Stomach (tissue), 9 donors: Measurements from ENCODE around the gene GALNS. TPM values are rescaled to one million over a fixed set of nuclear protein-coding genes. Genes with fewer than 3 reads are reported as not detected.

ENCODE experiments used
- DNase-seq, 2 donors: peaks; one replicate each; pipeline versions ENCODE4 v3.0.0 to v3.0.0-alpha.2; 2013 to 2019
- H3K27ac ChIP-seq, 5 donors: fragments of 200-600 bp in 4 of 5; sonication (generic) in 4 of 5; one replicate each; pipeline ENCODE4 v1.5.1; 2013 to 2019; ENCODE audit warnings: mild to moderate bottlenecking in 1 of 5, moderate library complexity in 1 of 5
- H3K27me3 ChIP-seq, 3 donors: fragments of 200-600 bp; sonication (generic); one replicate each; pipeline ENCODE4 v1.5.1; 2017 to 2019; ENCODE audit warnings: mixed run types in 1 of 3
- H3K36me3 ChIP-seq, 4 donors: fragments of 200-600 bp; sonication (generic); 1 replicate in 3 of 4; 2 replicates in 1 of 4; pipeline ENCODE4 v1.5.1; 2016 to 2019
- H3K4me1 ChIP-seq, 4 donors: fragments of 200-600 bp; sonication (generic); one replicate each; pipeline ENCODE4 v1.5.1; 2016 to 2019
- H3K4me3 ChIP-seq, 4 donors: fragments of 200-600 bp; sonication (generic) in 3 of 4; one replicate each; pipeline ENCODE4 v1.5.1; 2016 to 2019; ENCODE audit warnings: mild to moderate bottlenecking in 1 of 4
- H3K9me3 ChIP-seq, 4 donors: fragments of 200-600 bp; sonication (generic); one replicate each; pipeline ENCODE4 v1.5.1; 2016 to 2019
- EP300 ChIP-seq: sonication (generic); formaldehyde crosslinking; IDR thresholded peaks from one replicate; pipeline ENCODE4 v1.6.1; 2017; ENCODE audit warnings: antibody characterized with exemption
- POLR2A ChIP-seq, 4 donors: fragments of 450-650 bp; IDR thresholded peaks; one replicate each; pipeline ENCODE4 v1.6.1; 2016; ENCODE audit warnings: antibody characterized with exemption in 4 of 4, control low read depth in 2 of 4, mild to moderate bottlenecking in 1 of 4, moderate library complexity in 1 of 4
- POLR2AphosphoS5 ChIP-seq, 3 donors: sonication (generic); formaldehyde crosslinking; IDR thresholded peaks; one replicate each; pipeline ENCODE4 v1.6.1; 2016; ENCODE audit warnings: antibody characterized with exemption in 3 of 3
- WGBS, 5 donors: extraction: QIAGEN DNeasy Blood & Tissue Kit in 3 of 5; methylation state at CpG; one replicate each; pipeline versions ENCODE4 v1.1.5 to v1.1.7; 2013 to 2018; 5-methylcytosine and 5-hydroxymethylcytosine counted together
- intact Hi-C: fragments of 100-400 bp; cut with DNase I; formaldehyde crosslinking; loops from one replicate; pipeline ENCODE4 v1.15.1; 2023; ENCODE audit warnings: low total_unique reads
- polyA plus RNA-seq, 3 donors: library from polyadenylated mRNA; stranded (reverse); fragments of 200-250 nt; gene quantifications; one replicate each; pipeline ENCODE4 v1.2.3, GENCODE V29; 2013
- total RNA-seq, 5 donors: library from RNA; depleted of rRNA; stranded (reverse); fragments of >200 nt; gene quantifications; one replicate each; pipeline versions ENCODE4 v1.1.0 to v1.2.3, GENCODE V29; 2014 to 2016
- TF ChIP-seq, protein P1 (sequence below), 7 experiments: fragments of 450-650 bp in 4 of 7; fragments of 200-600 bp in 3 of 7; sonication (generic) in 3 of 7; IDR thresholded peaks; one replicate each; pipeline ENCODE4 v1.5.1; 2016 to 2019; ENCODE audit warnings: antibody characterized with exemption in 7 of 7, control low read depth in 2 of 7, mild to moderate bottlenecking in 1 of 7
- donor health status: healthy with polysubstance abuse.
- donor health status: Bipolar disorder and iron deficiency.
- donor health status: healthy.

The GALNS gene
- total and polyA plus RNA-seq, 8 donors: 8.6 to 110 (median 28.2) TPM

DNA sequence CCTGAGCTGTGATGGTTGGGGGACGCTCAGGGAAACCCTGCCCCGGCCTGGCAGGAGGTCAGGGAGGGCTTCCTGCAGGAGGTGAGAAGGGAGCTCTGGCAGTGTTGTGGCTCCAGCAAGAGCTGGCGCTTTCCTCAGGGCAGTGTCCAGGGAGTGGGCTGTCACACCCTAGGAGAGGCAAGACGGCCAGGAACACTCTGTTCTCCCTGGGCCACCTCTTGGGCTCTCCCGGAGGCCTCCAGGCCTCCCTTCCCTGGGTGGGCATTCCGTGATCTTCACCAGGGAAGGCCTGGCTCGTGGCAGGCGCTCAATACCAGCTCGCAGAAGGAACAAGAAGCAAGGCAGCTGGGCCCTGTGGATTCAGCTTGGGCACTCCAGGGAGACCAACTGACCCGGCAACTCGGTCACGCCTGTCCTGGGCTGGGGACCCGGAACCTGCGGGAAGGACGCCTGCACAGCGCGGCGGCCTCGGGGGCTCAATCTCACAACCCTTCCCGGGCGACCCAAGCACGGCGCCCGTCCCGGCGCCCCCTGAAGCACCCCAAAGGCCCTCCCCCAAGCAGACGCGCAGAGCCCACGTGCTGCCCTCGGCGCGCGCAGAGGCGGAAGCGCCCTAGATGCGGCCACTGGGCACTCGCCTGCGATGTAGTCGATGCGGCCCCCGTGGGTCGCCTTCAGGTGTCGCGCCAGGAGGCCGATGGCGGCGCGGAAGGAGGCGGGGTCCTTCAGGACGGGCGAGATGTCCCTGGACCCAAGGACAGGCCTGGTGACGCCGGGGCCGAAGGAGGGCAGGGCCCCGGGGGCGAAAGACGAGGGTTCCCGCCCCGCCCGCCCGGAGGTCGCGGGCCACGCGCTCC, 45.6 kb downstream of the GALNS start:
- peak overlapping the region; percentile 87 to 97 (median 93) for H3K27ac ChIP-seq
- peaks cover 28 to 48% (median 42%) of the 10 kb centered on the region in 4 donors for H3K4me1 ChIP-seq
- peak overlapping the region; percentile 73 to 93 (median 79) for H3K4me3 ChIP-seq
- no peaks in the 10 kb centered on the region for H3K9me3 ChIP-seq
- H3K36me3 ChIP-seq: peaks cover 9 to 32% (median 27%) of the 10 kb centered on the region in 4 donors
- WGBS, 5 donors: 0 to 2% (median 1%) methylated on average over 29 to 65 of the region's 65 CpGs
- TF ChIP-seq POLR2A (IDR thresholded peaks at IDR 0.05): peak in 2 of 4 donors; percentile 16 to 51
- peak; percentile 72 to 97 (median 74) for TF ChIP-seq POLR2AphosphoS5 (IDR thresholded peaks at IDR 0.05)
- no peak for TF ChIP-seq EP300
- TF ChIP-seq, protein P1, sequence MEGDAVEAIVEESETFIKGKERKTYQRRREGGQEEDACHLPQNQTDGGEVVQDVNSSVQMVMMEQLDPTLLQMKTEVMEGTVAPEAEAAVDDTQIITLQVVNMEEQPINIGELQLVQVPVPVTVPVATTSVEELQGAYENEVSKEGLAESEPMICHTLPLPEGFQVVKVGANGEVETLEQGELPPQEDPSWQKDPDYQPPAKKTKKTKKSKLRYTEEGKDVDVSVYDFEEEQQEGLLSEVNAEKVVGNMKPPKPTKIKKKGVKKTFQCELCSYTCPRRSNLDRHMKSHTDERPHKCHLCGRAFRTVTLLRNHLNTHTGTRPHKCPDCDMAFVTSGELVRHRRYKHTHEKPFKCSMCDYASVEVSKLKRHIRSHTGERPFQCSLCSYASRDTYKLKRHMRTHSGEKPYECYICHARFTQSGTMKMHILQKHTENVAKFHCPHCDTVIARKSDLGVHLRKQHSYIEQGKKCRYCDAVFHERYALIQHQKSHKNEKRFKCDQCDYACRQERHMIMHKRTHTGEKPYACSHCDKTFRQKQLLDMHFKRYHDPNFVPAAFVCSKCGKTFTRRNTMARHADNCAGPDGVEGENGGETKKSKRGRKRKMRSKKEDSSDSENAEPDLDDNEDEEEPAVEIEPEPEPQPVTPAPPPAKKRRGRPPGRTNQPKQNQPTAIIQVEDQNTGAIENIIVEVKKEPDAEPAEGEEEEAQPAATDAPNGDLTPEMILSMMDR (IDR thresholded peaks at IDR 0.05): no peak
- intact Hi-C loops: no loop called here
- no peaks in the 10 kb centered on the region for H3K27me3 ChIP-seq
- DNase-seq: peak; percentile 72 to 96

DNA sequence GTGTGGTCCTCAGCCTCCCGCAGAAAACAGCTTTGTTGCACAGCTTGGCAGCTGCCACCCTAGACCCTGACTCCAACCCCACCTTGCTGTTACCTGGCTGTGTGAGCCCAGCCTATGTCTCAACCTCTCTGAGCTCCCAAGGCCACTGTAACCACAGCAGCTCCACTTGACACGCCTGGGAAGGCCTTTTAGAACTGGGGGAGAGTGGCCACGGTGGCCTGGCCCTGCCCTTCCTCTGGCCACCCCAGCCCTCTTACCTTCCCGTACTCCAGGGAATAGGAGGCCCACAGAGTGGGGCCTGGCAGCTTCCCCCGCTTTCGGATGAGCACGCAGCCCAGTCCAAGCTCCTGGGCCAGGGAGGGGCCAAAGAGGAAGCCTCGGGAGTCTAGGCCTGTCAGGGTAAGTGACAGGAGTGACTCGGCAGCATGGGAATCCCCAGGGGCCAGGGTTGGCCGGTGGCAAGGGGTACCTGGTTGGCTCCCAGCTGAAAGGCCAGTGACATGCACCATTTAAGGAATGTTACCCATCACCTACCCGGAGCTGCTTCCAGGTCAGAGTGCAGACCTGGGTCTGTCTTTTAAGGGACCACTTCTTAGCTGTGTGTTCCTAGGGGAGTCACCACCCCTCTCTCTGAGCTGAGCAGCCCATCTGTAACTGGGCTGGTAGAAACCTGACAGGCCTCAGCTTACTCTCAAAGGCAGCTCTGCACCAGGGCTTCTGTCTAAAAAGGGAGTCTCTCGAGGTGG, 46.4 kb downstream of the GALNS start:
- H3K27ac ChIP-seq: peak overlapping the region in 4 of 5 donors; percentile 87 to 97 (median 94)
- H3K4me1 ChIP-seq: peaks cover 28 to 44% (median 40%) of the 10 kb centered on the region in 4 donors
- H3K9me3 ChIP-seq: no peaks in the 10 kb centered on the region
- no peak for DNase-seq
- WGBS, 5 donors: 21 to 30% (median 25%) methylated on average over 11 to 12 of the region's 12 CpGs
- H3K27me3 ChIP-seq: no peaks in the 10 kb centered on the region
- TF ChIP-seq, protein P1 (IDR thresholded peaks at IDR 0.05): no peak
- TF ChIP-seq POLR2A (IDR thresholded peaks at IDR 0.05): no peak
- H3K36me3 ChIP-seq: peaks cover 9 to 32% (median 27%) of the 10 kb centered on the region in 4 donors
- H3K4me3 ChIP-seq: peak overlapping the region; percentile 73 to 93 (median 79)
- intact Hi-C loops: no loop called here

DNA sequence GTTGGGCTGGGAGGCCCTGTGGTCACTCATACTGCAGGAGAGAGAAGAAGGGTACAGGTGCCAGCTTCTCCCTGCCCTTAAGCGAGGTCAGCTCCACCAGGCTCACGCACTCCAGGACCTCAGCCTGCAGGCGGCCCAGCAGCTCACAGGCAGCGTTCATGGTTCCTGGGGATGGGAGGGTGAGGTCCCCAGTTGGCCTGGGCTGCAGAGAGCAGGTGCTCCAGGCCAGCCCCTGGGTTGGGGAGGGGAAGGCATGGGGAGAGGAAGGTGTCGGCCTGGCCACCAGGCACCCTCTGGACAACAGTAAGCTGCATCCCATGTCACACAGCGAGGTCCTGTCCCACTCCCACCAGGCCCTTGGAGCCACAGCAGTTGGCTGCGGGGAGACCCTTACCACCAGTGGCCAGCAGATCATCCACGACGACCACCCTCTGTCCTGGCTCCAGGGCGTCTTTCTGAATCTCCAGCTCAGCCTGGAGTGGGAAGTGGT, 47.0 kb downstream of the GALNS start:
- intact Hi-C loops: no loop called here
- peak overlapping the region in 2 of 4 donors; percentile 85 to 93 for H3K4me3 ChIP-seq
- H3K4me1 ChIP-seq: peaks cover 33 to 51% (median 44%) of the 10 kb centered on the region in 4 donors
- H3K9me3 ChIP-seq: no peaks in the 10 kb centered on the region
- DNase-seq: no peak
- H3K27ac ChIP-seq: peak overlapping the region in 3 of 5 donors; percentile 87 to 97 (median 93)
- 66 to 78% (median 76%) methylated on average over 10 of the region's 10 CpGs for WGBS, 5 donors
- no peak for TF ChIP-seq POLR2A (IDR thresholded peaks at IDR 0.05)
- TF ChIP-seq POLR2AphosphoS5 (IDR thresholded peaks at IDR 0.05): no peak
- TF ChIP-seq EP300: no peak
- TF ChIP-seq, protein P1 (IDR thresholded peaks at IDR 0.05): no peak
- H3K27me3 ChIP-seq: peaks cover 0 to 2% (median 0%) of the 10 kb centered on the region in 3 donors
- peaks cover 9 to 32% (median 27%) of the 10 kb centered on the region in 4 donors for H3K36me3 ChIP-seq

DNA sequence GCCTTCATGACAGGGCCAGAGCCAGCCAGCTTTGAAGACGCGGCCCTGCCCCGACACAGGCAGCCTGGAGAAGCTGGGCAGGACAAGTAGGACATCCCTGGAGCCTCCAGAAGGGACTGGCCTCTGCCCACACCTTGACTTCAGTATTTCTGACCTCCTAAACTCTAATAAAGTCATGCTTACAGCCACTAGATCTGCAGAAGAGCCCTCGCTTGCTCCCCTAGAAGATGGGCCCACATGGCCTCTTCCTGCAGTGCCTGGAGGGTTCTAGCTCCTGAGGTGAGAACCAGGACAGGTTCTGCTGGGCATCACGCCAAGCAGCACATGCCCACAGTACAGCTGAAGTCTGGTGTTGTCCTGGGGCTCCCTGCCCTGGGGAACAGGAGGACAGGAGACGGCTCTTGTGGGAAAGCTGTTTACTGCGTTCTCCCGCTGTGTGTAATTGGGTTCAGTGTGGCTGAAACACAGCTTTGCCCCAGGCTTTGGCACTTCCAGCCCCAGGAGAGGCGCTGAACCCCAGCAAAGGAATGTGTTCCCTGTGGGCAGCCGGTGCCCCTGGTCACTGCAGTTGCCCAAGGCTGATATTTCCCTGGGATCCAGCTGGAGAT, 47.6 kb downstream of the GALNS start:
- Histone ChIP-seq H3K27me3 (peaks cover 0 to 8% (median 1%) of the 10 kb centered on the region in 3 donors), H3K27ac (no peak overlapping the region), H3K4me3 (no peak overlapping the region), H3K4me1 (peaks cover 39 to 56% (median 50%) of the 10 kb centered on the region in 4 donors), H3K36me3 (peaks cover 9 to 32% (median 27%) of the 10 kb centered on the region in 4 donors), H3K9me3 (no peaks in the 10 kb centered on the region)
- TF ChIP-seq EP300: no peak
- no peak for TF ChIP-seq POLR2AphosphoS5 (IDR thresholded peaks at IDR 0.05)
- TF ChIP-seq POLR2A (IDR thresholded peaks at IDR 0.05): no peak
- TF ChIP-seq, protein P1 (IDR thresholded peaks at IDR 0.05): no peak
- 78 to 90% (median 86%) methylated on average over 4 to 10 of the region's 10 CpGs for whole genome bisulfite sequencing, 5 donors
- DNase-seq: no peak
- intact Hi-C loops: no loop called here
